Ishikawa (cell line): ENCODE results near the gene ERAL1.

ENCODE experiments used
- CEBPB ChIP-seq: IDR thresholded peaks from 2 replicates; pipeline ENCODE4 v1.6.1; 2012
- EGR1 ChIP-seq: IDR thresholded peaks from 2 replicates; pipeline ENCODE4 v1.6.1; 2012
- EP300 ChIP-seq: IDR thresholded peaks from 2 replicates; pipeline ENCODE4 v1.6.1; 2012; ENCODE audit warnings: borderline replicate concordance
- FOXM1 ChIP-seq: IDR thresholded peaks from 2 replicates; pipeline ENCODE4 v1.6.1; 2012; ENCODE audit warnings: low read depth, borderline replicate concordance
- NFIC ChIP-seq: IDR thresholded peaks from 2 replicates; pipeline ENCODE4 v1.6.1; 2012
- RAD21 ChIP-seq: IDR thresholded peaks from 2 replicates; pipeline ENCODE4 v1.6.1; 2012; ENCODE audit warnings: low read depth
- REST ChIP-seq: IDR thresholded peaks from 2 replicates; pipeline ENCODE4 v1.6.1; 2012; ENCODE audit warnings: low read depth, mild to moderate bottlenecking
- YY1 ChIP-seq: IDR thresholded peaks from 2 replicates; pipeline ENCODE4 v1.6.1; 2012; ENCODE audit warnings: low read depth

DNA sequence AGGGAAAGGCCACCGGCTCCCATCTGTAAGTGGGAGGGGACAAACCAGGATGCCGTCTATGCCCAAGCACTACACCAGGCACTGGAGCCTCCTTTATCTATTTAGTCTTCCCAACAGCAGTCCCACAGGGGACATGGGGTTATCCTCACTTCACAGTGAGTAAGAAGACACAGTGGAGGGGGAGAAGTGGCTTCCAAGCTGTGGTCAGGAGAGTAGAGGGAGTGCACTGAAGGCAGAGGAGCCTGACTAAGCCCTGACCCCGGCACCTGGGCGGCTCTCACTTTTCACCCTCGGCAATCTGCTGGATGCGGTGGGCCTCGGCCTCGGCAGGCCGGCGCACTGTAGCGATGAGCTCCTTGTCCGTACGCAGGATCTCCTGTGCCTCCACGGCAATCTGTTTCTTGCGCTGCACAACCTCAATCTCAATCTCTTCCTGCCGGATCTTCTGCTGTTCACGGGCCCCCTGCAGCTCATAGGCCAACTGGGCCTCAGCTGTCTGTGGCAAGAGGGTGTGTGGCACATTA lies 26.8 kb downstream of the ERAL1 start:
- no peak for TF ChIP-seq YY1
- TF ChIP-seq REST = no peak
- TF ChIP-seq NFIC = no peak
- no peak for TF ChIP-seq EP300
- no peak for TF ChIP-seq CEBPB
- TF ChIP-seq RAD21 = no peak
- no peak for TF ChIP-seq EGR1
- TF ChIP-seq FOXM1 = no peak
